SK-N-SH (cell line): ENCODE data around the gene ZAP70. TPM values are rescaled to one million over a fixed set of nuclear protein-coding genes. Genes with fewer than 3 reads are reported as not detected.

Experiments
- CTCF ChIA-PET: fragments of 300-600, 350-600 bp; formaldehyde crosslinking; extraction: SDS; loops from one replicate; lab custom pipeline; 2021; lab: Yijun Ruan, JAX
- POLR2A ChIA-PET: fragments of 350-600 bp; sonication (Branson Sonifier 250); formaldehyde crosslinking; extraction: SDS; loops from one replicate; lab custom pipeline; 2020; ENCODE audit warnings: antibody characterized with exemption, inconsistent platforms; lab: Yijun Ruan, JAX
- DNase-seq: peaks from one replicate; pipeline ENCODE4 v3.0.0; 2012
- H2AFZ ChIP-seq: fragments of 200-600 bp; sonication (generic); 2 replicates; pipeline ENCODE4 v1.8.1; 2016; ENCODE audit warnings: antibody characterized with exemption, mild to moderate bottlenecking, low read depth
- H3F3A ChIP-seq: fragments of 200-600 bp; sonication (generic); replicated peaks from 2 replicates; pipeline ENCODE3; 2016; ENCODE audit warnings: antibody characterized with exemption, mild to moderate bottlenecking; ENCODE audit not compliant: insufficient read depth
- H3K27ac ChIP-seq, 2 experiments: fragments of 200-500 bp in 1 of 2; fragments of 200-600 bp in 1 of 2; sonication (Bioruptor generic) in 1 of 2; sonication (generic), shearing (Covaris generic) in 1 of 2; 2 replicates each; pipeline versions ENCODE4 v1.5.1 to v1.6.1; 2014 to 2016; ENCODE audit warnings: low read depth in 2 of 2, inconsistent platforms in 1 of 2, low read length in 1 of 2, mild to moderate bottlenecking in 1 of 2, mixed read lengths in 1 of 2
- H3K27me3 ChIP-seq: fragments of 200-600 bp; sonication (generic), shearing (Covaris generic); 2 replicates; pipeline ENCODE4 v1.6.1; 2016; ENCODE audit warnings: mixed run types; ENCODE audit not compliant: insufficient read depth
- H3K36me3 ChIP-seq, 2 experiments: fragments of 200-500 bp in 1 of 2; fragments of 200-600 bp in 1 of 2; sonication (Bioruptor generic) in 1 of 2; sonication (generic) in 1 of 2; replicated peaks in 1 of 2; 2 replicates each; pipeline versions ENCODE3 to v1.5.1; 2014 to 2016; ENCODE audit warnings: low read length in 1 of 2, mild to moderate bottlenecking in 1 of 2; ENCODE audit not compliant: insufficient read depth in 2 of 2, control insufficient read depth in 1 of 2
- H3K4me1 ChIP-seq, 2 experiments: fragments of 200-500 bp in 1 of 2; fragments of 200-600 bp in 1 of 2; sonication (Bioruptor generic) in 1 of 2; sonication (generic), shearing (Covaris generic) in 1 of 2; 2 replicates each; pipeline versions ENCODE4 v1.5.1 to v1.6.1; 2014 to 2016; ENCODE audit warnings: low read depth in 1 of 2, low read length in 1 of 2, mixed run types in 1 of 2; ENCODE audit not compliant: insufficient read depth in 2 of 2, control insufficient read depth in 1 of 2
- H3K4me2 ChIP-seq: fragments of 200-600 bp; sonication (generic), shearing (Covaris generic); 2 replicates; pipeline ENCODE4 v1.6.1; 2017; ENCODE audit warnings: mixed run types
- H3K4me3 ChIP-seq, 2 experiments: fragments of 200-500 bp in 1 of 2; fragments of 200-600 bp in 1 of 2; sonication (Bioruptor generic) in 1 of 2; sonication (generic), shearing (Covaris generic) in 1 of 2; 2 replicates each; pipeline versions ENCODE4 v1.5.1 to v1.8.1; 2014 to 2016; ENCODE audit warnings: low read depth in 2 of 2, inconsistent platforms in 1 of 2, low read length in 1 of 2, mild to moderate bottlenecking in 1 of 2, mixed read lengths in 1 of 2, moderate library complexity in 1 of 2
- H3K79me2 ChIP-seq: fragments of 200-600 bp; sonication (generic); 2 replicates; pipeline ENCODE4 v1.8.1; 2017; ENCODE audit warnings: mild to moderate bottlenecking; ENCODE audit not compliant: insufficient read depth
- H3K9ac ChIP-seq: fragments of 200-600 bp; sonication (generic); 2 replicates; pipeline ENCODE4 v1.6.1; 2017; ENCODE audit warnings: mixed run types
- H3K9me2 ChIP-seq: fragments of 200-600 bp; sonication (generic); 2 replicates; pipeline ENCODE4 v1.6.1; 2017; ENCODE audit warnings: mixed run types
- H3K9me3 ChIP-seq: fragments of 200-600 bp; sonication (generic); 2 replicates; pipeline ENCODE4 v1.6.1; 2017; ENCODE audit warnings: mixed run types, mild to moderate bottlenecking, moderate library complexity
- H4K20me1 ChIP-seq: fragments of 200-600 bp; sonication (generic); 2 replicates; pipeline ENCODE4 v1.6.1; 2017; ENCODE audit warnings: mild to moderate bottlenecking, mixed run types; ENCODE audit not compliant: insufficient read depth
- ELF1 ChIP-seq: IDR thresholded peaks from 2 replicates; pipeline ENCODE4 v1.4.0; 2012
- EP300 ChIP-seq, 2 experiments: IDR thresholded peaks; 2 replicates each; pipeline versions ENCODE4 v1.4.0 to v1.6.1; 2012; ENCODE audit warnings: borderline replicate concordance in 1 of 2, low read depth in 1 of 2, low read length in 1 of 2
- EZH2phosphoT487 ChIP-seq: fragments of 200-600 bp; sonication (generic); IDR thresholded peaks from 2 replicates; pipeline ENCODE4 v1.6.1; 2017; ENCODE audit warnings: low read depth, mixed run types, mild to moderate bottlenecking, antibody characterized with exemption, moderate library complexity, borderline replicate concordance
- FOXJ3 ChIP-seq: sonication (generic); formaldehyde crosslinking; IDR thresholded peaks from 2 replicates; pipeline ENCODE4 v1.5.1; 2020; ENCODE audit warnings: mild to moderate bottlenecking, missing genetic modification reagents
- GATA2 ChIP-seq: sonication (generic); formaldehyde crosslinking; IDR thresholded peaks from 2 replicates; pipeline ENCODE4 v1.5.0; 2020; ENCODE audit warnings: mild to moderate bottlenecking, missing genetic modification reagents
- MEF2A ChIP-seq: IDR thresholded peaks from 2 replicates; pipeline ENCODE4 v1.4.0; 2012; ENCODE audit warnings: low read depth, borderline replicate concordance
- MXI1 ChIP-seq: IDR thresholded peaks from 2 replicates; pipeline ENCODE4 v1.6.1; 2012; ENCODE audit warnings: mild to moderate bottlenecking, low read depth, low read length, improper control_type of control experiment
- NRF1 ChIP-seq: IDR thresholded peaks from 2 replicates; pipeline ENCODE4 v1.6.1; 2012; ENCODE audit warnings: low read depth, mild to moderate bottlenecking, low read length
- POLR2AphosphoS5 ChIP-seq: IDR thresholded peaks from 2 replicates; pipeline ENCODE4 v1.6.1; 2012; ENCODE audit warnings: low read depth, low read length
- RAD21 ChIP-seq: IDR thresholded peaks from 2 replicates; pipeline ENCODE4 v1.6.1; 2012; ENCODE audit warnings: mild to moderate bottlenecking, low read length
- RXRA ChIP-seq: IDR thresholded peaks from 2 replicates; pipeline ENCODE4 v1.4.0; 2012; ENCODE audit warnings: low read depth, mild to moderate bottlenecking, borderline replicate concordance
- SIN3A ChIP-seq: IDR thresholded peaks from 2 replicates; pipeline ENCODE4 v1.6.1; 2012; ENCODE audit warnings: low read depth, mild to moderate bottlenecking, low read length, moderate library complexity, borderline replicate concordance
- TAF1 ChIP-seq: IDR thresholded peaks from 2 replicates; pipeline ENCODE4 v1.6.1; 2012; ENCODE audit warnings: low read depth, mild to moderate bottlenecking, low read length, moderate library complexity, borderline replicate concordance
- WGBS: methylation state at CpG from one replicate; pipeline ENCODE4 v1.1.6; 2017; ENCODE audit warnings: low lambda C conversion rate; 5-methylcytosine and 5-hydroxymethylcytosine counted together
- polyA plus RNA-seq, 3 experiments: library from polyadenylated mRNA; depleted of rRNA; stranded (reverse); fragments of >200 nt; gene quantifications; 2 replicates each; pipeline ENCODE4 v1.2.3, GENCODE V29; 2012
- TF ChIP-seq, protein P1 (sequence below): IDR thresholded peaks from 2 replicates; pipeline ENCODE4 v1.4.0; 2012; ENCODE audit warnings: low read depth
- TF ChIP-seq, protein P2 (sequence below): IDR thresholded peaks from 2 replicates; pipeline ENCODE4 v1.4.0; 2012; ENCODE audit warnings: low read depth, borderline replicate concordance
- TF ChIP-seq, protein P3 (sequence below): fragments of 150-350 bp; IDR thresholded peaks from 2 replicates; pipeline ENCODE4 v1.6.1; 2017; ENCODE audit warnings: antibody characterized with exemption, low read length, low read depth, borderline replicate concordance
- TF ChIP-seq, protein P4 (sequence below): IDR thresholded peaks from 2 replicates; pipeline ENCODE4; 2012
- TF ChIP-seq, protein P5 (sequence below): fragments of 200-600 bp; sonication (generic); IDR thresholded peaks from 2 replicates; pipeline ENCODE4 v1.6.1; 2017; ENCODE audit warnings: antibody characterized with exemption, mild to moderate bottlenecking, moderate library complexity

The ZAP70 gene
- polyA plus RNA-seq, 1 of the 3 experiments (the other 2 are of a cell fraction) = 0.05 TPM

DNA sequence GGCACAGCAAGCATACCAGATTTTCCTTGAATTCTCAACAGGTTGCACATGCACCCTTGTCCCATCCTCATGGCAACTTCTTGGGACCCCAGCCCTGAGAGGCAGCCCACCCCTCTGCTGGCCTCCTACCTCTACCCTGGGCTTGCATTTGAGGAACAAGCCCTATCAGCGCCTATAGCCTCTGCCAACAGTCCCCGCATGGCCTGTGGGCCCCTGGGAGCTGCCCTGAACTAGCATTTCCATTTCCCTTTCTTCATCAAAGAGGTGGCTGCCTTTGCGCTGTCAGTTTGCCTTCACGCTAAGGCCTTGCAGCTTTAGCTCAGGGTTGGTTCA lies 5.4 kb upstream of the ZAP70 start:
- no peak for DNase-seq
- Histone ChIP-seq H3K9ac (no peak overlapping the region), H4K20me1 (no peaks in the 10 kb centered on the region), H3K4me1 (peaks cover 0 to 5% of the 10 kb centered on the region in 2 experiments; a peak in 1 of 4 replicates), H3F3A (no peaks in the 10 kb centered on the region), H3K4me2 (no peak overlapping the region), H3K27me3 (no peaks in the 10 kb centered on the region), H3K4me3 (no peak overlapping the region), H3K36me3 (no peaks in the 10 kb centered on the region), H3K9me2 (no peaks in the 10 kb centered on the region), H3K79me2 (no peaks in the 10 kb centered on the region), H3K9me3 (no peaks in the 10 kb centered on the region), H2AFZ (no peak overlapping the region), H3K27ac (no peak overlapping the region)
- ChIA-PET POLR2A (no interaction called here), CTCF (interaction anchor here (1.0 to 8.1 kb wide), 5 partner anchors 10 to 677 kb away, joined by 3 to 90 read pairs (median 6); no protein-coding TSS in a partner anchor)
- TF ChIP-seq, protein P1, sequence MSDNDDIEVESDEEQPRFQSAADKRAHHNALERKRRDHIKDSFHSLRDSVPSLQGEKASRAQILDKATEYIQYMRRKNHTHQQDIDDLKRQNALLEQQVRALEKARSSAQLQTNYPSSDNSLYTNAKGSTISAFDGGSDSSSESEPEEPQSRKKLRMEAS = no peak
- TF ChIP-seq, protein P2, sequence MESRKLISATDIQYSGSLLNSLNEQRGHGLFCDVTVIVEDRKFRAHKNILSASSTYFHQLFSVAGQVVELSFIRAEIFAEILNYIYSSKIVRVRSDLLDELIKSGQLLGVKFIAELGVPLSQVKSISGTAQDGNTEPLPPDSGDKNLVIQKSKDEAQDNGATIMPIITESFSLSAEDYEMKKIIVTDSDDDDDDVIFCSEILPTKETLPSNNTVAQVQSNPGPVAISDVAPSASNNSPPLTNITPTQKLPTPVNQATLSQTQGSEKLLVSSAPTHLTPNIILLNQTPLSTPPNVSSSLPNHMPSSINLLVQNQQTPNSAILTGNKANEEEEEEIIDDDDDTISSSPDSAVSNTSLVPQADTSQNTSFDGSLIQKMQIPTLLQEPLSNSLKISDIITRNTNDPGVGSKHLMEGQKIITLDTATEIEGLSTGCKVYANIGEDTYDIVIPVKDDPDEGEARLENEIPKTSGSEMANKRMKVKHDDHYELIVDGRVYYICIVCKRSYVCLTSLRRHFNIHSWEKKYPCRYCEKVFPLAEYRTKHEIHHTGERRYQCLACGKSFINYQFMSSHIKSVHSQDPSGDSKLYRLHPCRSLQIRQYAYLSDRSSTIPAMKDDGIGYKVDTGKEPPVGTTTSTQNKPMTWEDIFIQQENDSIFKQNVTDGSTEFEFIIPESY = no peak
- TF ChIP-seq GATA2 (CRISPR knock-in tag) (no peak), TAF1 (no peak), NRF1 (no peak), RXRA (no peak), MEF2A (no peak), POLR2AphosphoS5 (no peak), FOXJ3 (CRISPR knock-in tag) (no peak), MXI1 (no peak), EZH2phosphoT487 (no peak), EP300 (IDR thresholded peaks at IDR 0.05; ENCODE audit: borderline replicate concordance in 1 of 2, low read depth in 1 of 2, low read length in 1 of 2) (no peak), ELF1 (no peak), SIN3A (no peak), RAD21 (no peak)
- TF ChIP-seq, protein P3, sequence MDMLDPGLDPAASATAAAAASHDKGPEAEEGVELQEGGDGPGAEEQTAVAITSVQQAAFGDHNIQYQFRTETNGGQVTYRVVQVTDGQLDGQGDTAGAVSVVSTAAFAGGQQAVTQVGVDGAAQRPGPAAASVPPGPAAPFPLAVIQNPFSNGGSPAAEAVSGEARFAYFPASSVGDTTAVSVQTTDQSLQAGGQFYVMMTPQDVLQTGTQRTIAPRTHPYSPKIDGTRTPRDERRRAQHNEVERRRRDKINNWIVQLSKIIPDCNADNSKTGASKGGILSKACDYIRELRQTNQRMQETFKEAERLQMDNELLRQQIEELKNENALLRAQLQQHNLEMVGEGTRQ = no peak
- TF ChIP-seq, protein P4, sequence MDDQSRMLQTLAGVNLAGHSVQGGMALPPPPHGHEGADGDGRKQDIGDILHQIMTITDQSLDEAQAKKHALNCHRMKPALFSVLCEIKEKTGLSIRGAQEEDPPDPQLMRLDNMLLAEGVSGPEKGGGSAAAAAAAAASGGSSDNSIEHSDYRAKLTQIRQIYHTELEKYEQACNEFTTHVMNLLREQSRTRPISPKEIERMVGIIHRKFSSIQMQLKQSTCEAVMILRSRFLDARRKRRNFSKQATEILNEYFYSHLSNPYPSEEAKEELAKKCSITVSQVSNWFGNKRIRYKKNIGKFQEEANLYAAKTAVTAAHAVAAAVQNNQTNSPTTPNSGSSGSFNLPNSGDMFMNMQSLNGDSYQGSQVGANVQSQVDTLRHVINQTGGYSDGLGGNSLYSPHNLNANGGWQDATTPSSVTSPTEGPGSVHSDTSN = no peak
- TF ChIP-seq, protein P5, sequence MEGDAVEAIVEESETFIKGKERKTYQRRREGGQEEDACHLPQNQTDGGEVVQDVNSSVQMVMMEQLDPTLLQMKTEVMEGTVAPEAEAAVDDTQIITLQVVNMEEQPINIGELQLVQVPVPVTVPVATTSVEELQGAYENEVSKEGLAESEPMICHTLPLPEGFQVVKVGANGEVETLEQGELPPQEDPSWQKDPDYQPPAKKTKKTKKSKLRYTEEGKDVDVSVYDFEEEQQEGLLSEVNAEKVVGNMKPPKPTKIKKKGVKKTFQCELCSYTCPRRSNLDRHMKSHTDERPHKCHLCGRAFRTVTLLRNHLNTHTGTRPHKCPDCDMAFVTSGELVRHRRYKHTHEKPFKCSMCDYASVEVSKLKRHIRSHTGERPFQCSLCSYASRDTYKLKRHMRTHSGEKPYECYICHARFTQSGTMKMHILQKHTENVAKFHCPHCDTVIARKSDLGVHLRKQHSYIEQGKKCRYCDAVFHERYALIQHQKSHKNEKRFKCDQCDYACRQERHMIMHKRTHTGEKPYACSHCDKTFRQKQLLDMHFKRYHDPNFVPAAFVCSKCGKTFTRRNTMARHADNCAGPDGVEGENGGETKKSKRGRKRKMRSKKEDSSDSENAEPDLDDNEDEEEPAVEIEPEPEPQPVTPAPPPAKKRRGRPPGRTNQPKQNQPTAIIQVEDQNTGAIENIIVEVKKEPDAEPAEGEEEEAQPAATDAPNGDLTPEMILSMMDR = no peak
- 85% methylated on average over 3 of the region's 4 CpGs for WGBS
